CD4-positive, alpha-beta T cell treated with Interleukin-12 subunit alpha and Interleukin-12 subunit beta, for 1 hour (primary cell): ENCODE results near the gene MOGAT1.
"Not testable (repeated sequence)": the region's sequence is repeated elsewhere in the genome, so short reads cannot be mapped to it uniquely, and the experiment has no call there.

ENCODE experiments used
- DNase-seq: peaks from one replicate; pipeline ENCODE4 v3.0.0-alpha.2; 2020

The MOGAT1 gene

DNA sequence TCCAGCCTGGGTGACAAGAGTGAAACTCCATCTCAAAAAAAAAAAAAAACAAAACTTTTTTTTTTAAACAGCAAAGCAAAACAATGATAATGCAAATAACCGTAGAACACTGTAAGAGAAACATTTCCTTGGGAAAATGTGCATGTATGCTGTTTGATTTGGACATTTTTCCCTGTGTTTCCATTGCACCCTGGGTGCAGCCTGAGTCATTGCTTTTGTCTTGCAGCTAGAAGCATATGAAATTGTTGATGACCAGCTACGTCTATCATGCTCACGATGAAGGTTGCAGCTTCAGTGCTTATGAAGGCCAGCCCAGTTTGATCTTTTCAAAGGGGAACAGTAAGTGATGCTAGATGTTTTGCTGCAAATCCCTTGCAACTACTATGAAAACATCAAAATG is 41.5 kb downstream of the MOGAT1 start:
- no peak for DNase-seq

GRCh38 chr2:222714361-222715241 is 43.1 kb downstream of the MOGAT1 start:
- DNase-seq = no peak

- DNase-seq = no peak
Measured at GRCh38 chr2:222715742-222716141, 44.3 kb downstream of the MOGAT1 start.

DNA sequence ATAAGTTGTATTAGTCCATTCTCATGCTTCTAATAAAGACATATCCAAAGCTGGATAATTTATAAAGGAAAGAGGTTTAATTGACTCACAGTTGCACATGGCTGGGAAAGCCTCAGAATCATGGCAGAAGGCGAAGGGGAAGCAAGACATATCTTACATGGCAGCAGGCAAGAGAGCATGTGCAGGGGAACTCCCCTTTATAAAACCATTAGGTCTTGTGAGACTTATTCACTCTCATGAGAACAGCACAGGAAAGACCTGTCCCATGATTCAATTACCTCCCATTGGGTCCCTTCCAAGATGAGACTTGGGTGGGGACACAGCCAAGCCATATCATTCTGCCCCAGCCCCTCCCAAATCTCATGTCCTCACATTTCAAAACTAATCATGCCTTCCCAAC is 48.3 kb downstream of the MOGAT1 start:
- DNase-seq = not testable (repeated sequence)

DNA sequence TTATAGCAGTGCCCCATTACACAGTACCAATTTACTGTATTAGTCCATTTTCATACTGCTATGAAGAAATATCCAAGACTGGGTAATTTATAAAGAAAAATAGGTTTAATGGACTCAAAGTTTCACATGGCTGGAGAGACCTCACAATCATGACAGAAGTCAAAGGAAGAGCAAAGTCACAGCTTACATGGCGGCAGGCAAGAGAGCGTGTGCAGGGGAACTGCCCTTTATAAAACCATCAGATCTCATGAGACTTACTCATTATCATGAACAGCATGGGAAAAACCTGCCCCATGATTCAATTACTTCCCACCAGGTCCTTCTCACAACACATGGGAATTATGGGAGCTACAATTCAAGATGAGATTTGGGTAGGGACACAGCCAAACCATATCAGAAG is 50.1 kb downstream of the MOGAT1 start:
- DNase-seq = not testable (repeated sequence)

DNA sequence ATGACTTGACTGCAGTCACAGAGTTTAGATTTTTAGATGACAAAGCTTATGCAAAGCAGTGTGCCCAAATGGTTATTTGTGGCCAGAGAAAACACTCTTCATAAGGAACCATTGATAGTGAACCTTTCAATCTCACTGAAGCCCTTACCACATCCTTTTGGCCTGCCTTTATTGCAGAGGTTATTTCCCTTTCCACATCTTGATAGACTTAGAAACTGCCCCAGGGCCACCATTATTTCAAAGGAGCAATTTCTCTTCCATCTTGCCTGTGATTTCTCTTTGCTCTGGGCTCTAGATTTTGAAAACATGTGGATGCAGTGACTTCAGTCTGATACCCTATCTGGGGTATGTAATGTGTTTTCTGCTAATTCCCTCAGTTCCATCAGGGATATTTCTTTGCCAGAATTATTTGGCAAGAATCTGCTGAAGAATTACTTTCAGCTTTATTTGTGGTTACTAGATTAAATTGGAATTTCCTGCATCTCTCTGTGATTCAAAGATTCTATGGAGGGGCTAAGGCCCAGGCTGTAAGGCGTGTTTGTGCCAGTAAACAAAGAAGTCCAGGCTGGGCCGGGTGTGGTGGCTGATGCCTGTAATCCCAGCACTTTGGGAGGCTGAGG is 51.0 kb downstream of the MOGAT1 start:
- no peak for DNase-seq

DNA sequence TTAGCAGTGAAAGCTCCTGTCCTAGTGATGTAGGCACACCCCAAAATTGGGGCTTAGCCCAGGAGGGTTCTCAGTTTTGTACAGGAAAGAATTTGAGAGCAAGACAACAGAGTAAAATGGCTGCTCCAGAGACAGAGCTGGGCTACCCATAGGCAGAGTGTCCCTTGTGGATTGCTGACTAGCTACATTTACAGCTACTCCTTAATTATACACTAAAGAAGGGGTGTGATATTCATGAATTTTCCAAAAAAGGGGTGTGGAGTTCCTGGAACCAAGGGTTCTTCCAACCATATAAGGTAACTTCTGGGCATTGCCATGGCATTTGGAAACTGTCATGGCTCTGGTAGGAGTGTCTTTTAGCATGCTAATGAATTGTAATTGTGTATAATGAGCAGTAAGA is 52.8 kb downstream of the MOGAT1 start:
- DNase-seq = no peak

DNA sequence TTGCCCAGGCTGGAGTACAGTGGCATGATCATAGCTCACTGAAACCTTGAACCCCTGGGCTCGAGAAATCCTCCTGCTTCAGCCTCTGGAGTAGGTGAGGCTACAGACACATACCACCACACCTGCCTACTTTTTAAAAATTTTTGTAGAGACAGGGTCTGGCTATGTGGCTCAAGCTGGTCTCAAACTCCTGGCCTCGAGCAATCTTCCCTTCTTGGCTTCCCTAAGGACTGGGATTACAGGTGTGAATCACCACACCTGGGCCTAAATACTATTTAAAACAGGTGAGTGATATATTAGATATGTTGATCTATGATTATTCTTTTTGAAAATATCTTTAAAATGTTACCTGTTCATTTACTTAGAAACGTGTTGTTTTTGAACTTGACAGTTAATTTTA is 57.2 kb downstream of the MOGAT1 start:
- no peak for DNase-seq

GRCh38 chr2:222730366-222730999 is 59.0 kb downstream of the MOGAT1 start:
- no peak for DNase-seq

- DNase-seq = no peak
Measured at GRCh38 chr2:222731201-222731621, 59.8 kb downstream of the MOGAT1 start.

DNA sequence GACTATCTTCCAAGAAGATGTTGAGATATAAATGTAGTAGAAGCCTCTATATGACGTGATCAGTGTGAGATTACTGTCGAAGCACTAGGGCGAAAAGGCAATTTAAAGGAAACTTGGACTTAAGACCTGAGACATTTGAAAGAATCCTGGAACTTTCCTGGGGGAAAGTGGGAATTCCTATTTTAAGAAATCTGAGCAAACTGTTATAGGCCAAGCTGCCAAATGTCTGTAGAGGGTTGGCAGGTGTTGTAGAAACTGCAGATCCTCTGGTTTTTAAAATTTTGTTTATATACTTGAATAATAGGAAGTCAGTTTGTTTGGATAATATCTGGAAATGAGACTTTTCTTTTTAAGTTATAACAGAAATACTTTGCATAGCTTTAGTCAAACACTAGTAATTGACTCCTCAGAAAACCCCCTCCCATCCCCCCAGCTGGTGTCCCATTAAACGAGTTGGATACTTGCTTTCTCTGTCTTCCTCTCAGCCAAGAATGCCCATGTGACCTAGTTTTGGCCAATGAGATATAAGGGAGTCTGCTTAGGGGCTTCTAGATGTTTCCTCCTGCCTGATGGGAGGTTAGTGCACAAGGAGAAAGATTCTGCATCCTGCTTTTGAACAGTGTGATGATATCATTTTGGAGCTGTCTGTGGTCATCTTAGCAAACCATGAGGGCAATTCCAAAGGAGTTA is 61.2 kb downstream of the MOGAT1 start:
- DNase-seq = no peak

GRCh38 chr2:222733470-222733845 is 62.0 kb downstream of the MOGAT1 start:
- DNase-seq = no peak

GRCh38 chr2:222733846-222734702 is 62.6 kb downstream of the MOGAT1 start:
- DNase-seq = no peak

DNA sequence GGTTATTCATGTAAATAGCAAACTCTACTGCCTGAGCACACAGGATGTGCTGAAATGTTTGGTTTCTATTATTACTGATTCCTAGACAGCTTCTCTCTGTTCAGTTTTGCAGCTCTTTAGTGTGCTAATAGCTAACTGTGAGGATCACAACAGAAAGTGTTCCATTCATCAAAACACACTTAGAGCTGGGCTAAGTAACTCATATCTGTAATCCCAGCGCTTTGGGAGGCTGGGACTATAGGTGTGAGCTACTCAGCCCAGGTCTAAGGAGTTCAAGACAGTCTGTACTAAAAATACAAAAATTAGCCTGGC is 63.2 kb downstream of the MOGAT1 start:
- DNase-seq = no peak

GRCh38 chr2:222736301-222736700 is 64.8 kb downstream of the MOGAT1 start:
- DNase-seq = no peak

DNA sequence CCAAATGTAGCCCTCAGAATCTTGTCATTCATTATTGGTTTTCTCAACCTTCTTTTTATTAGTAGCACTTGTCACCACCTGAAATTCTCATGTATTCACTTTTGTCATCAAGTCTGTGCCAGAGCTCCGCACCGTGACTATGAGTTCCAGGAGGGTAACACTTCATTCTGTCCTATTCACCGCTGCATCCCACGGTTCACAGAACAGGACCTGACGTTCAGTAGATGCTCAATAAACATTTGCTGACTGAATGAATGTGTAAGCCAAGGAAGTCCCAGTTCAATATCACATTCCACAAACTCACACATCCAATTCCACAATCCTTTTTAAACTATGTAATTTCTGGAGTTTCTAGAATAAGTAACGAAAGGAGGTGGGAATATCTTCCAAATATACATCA is 65.5 kb downstream of the MOGAT1 start:
- DNase-seq = no peak

DNA sequence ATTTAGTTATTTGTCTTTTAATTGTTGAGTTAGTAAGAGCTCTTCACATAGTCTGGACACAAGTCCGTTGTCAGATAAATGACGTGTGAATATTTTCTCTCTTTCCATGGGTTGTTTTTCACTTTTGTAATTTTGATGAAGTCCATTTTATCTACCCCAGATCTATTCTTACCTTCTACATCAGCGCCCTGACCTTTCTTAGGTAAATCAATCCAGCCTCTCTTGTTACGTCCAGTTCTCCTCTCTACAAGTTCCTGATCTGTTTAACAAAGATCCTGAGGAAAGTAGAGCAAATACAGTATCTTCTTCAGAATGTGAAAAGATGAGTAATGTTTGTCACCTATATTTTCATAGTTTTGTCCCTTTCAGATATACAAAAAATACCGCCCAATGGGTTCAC is 66.9 kb downstream of the MOGAT1 start:
- DNase-seq = no peak

GRCh38 chr2:222738809-222739208 is 67.4 kb downstream of the MOGAT1 start:
- no peak for DNase-seq

- DNase-seq = no peak
Measured at GRCh38 chr2:222739939-222740338, 68.5 kb downstream of the MOGAT1 start.

DNA sequence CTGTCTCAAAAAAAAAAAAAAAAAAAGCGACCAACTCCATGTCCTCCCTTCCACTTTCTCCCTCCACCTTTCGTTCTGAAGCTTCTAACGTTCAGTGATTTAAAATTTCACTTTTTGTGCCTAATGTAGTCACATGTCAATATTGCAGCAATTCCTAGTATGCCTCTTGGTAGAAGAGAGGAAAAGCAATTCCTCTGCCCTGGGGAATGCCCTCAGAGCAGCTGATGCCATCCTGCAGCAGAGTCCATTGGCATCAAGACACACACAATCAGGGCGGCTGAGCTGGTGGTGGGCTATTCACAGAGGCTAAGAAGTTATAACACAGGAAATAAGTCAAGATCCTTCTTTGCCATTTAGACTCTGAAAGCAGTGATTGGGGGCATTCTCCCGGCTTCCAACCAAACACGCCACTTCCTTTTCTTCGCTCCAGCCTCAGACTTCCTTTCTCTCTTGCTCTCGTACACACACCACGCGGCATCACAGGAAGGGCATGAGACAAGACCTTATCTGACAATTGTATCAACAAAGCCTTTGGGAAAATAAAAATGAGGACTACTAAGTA is 71.9 kb downstream of the MOGAT1 start:
- DNase-seq = no peak

DNA sequence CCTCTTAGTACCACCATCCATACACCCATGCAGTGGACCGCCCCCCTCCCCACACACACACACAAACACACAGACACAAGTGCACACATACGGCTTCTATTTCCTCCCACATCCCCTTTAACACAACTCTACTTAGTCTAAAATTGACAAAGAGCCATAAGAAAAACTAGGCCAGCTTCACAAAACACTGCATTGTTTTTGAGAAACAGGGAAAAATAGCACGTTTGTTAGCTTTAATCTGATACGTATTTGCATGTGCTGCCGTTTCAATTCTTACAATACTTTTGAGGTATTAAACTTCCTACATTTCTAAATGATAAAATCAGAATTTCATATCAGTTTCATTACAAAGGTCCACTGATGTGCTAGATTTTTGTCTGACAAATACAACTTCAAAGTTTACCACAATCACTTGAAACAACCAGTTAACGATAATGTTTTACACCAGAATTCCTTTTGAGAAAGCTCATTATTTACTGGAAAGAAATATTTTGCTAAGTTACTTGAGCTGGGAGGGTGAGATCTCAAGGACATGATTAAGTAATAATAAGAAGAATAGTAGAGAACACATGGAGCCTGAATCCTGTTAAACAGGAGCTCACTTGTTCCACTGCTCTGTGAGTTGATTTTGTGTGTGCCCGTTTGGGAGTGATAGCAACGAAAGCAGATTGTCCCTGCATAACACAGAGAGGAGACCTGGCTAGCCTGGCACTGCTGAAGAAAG is 74.5 kb downstream of the MOGAT1 start:
- DNase-seq = no peak
